Neural crest cell (in vitro differentiated cells): ENCODE data around the gene ALOX12. TPM values are rescaled to one million over a fixed set of nuclear protein-coding genes. Genes with fewer than 3 reads are reported as not detected.
"Not testable (repeated sequence)": the region's sequence is repeated elsewhere in the genome, so short reads cannot be mapped to it uniquely, and the experiment has no call there.

Experiments used
- DNase-seq: peaks from one replicate; pipeline ENCODE4 v3.0.0; 2021; ENCODE audit warnings: low read depth, mixed read lengths, low spot score
- H3K27ac Mint-ChIP-seq: one replicate; pipeline ENCODE4 v1.8.0; 2021; ENCODE audit warnings: mild to moderate bottlenecking, mixed read lengths; ENCODE audit not compliant: unreplicated experiment
- H3K27me3 Mint-ChIP-seq: 2 replicates; pipeline ENCODE4 v1.8.0; 2021; ENCODE audit warnings: low read depth, mild to moderate bottlenecking, mixed read lengths
- H3K36me3 Mint-ChIP-seq: 2 replicates; pipeline ENCODE4 v1.8.0; 2021; ENCODE audit warnings: low read depth, mild to moderate bottlenecking, mixed read lengths
- H3K4me1 Mint-ChIP-seq: 2 replicates; pipeline ENCODE4 v1.8.0; 2021; ENCODE audit warnings: mixed read lengths
- H3K4me3 Mint-ChIP-seq: one replicate; pipeline ENCODE4 v1.8.0; 2021; ENCODE audit warnings: mild to moderate bottlenecking, mixed read lengths
- H3K9me3 Mint-ChIP-seq: 2 replicates; pipeline ENCODE4 v1.8.0; 2021; ENCODE audit warnings: mixed read lengths
- CTCF ChIP-seq: fragments of 200-600 bp; sonication (generic); conservative IDR thresholded peaks from 2 replicates; pipeline ENCODE4 v1.5.0; 2021; ENCODE audit warnings: antibody characterized with exemption, mild to moderate bottlenecking
- long read RNA-seq: library from polyadenylated mRNA; unstranded; transcript quantifications from one replicate; pipeline ENCODE4 v2.0.0, GENCODE V29; 2020
- total RNA-seq: library from RNA; stranded (reverse); gene quantifications from 2 replicates; pipeline ENCODE4 v1.2.1, GENCODE V29; 2021

ALOX12 gene
- total RNA-seq = 0.16 TPM in 1 of 2 replicates, not detected in the other
- long read RNA-seq = 0 reads

DNA sequence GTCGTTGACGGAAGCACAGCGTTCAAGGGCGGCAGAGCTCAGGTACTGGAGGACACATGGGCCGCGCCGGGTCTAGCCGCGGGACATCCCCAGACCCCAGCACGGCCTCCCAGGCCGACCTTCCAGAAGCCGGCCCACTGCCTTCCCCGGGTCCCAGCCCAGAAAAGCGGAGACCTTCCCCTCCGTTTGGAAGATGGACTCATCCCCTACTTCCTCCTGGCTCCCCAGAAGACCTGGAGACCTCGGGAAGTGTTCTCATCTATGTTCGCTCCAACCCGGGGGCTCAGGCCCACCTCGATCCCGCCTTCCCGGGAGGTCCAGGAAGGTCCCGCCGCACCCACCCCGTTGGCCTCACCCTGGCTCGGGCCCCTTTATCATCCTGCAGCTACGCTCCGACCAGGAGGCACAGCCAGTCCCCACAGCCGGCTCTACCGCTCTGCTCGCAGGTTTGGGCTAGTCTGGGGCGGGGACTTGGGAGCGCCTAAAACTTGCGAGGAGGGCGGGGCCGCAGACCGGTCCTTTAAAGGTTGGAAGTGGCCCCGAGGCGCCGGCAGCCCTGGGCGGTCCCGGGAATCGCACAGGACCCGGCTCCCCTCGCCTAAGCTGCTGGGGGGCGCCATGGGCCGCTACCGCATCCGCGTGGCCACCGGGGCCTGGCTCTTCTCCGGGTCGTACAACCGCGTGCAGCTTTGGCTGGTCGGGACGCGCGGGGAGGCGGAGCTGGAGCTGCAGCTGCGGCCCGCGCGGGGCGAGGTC, at the start of gene ALOX12:
Gene ALOX12, plus strand, starts transcription at position 550 of the 756 bp plus-strand sequence. Its CDS starts 69 bp downstream, at position 619.
- no peak within 1 kb of the TSS for H3K27ac Mint-ChIP-seq
- peaks cover 5% of the 10 kb centered on the region for H3K4me1 Mint-ChIP-seq
- DNase-seq = no peak
- H3K27me3 Mint-ChIP-seq = peaks cover 22% of the 10 kb centered on the region
- no peak for TF ChIP-seq CTCF
- no peak within 1 kb of the TSS for H3K4me3 Mint-ChIP-seq
- no peaks in the 10 kb centered on the region for H3K9me3 Mint-ChIP-seq
- peaks cover 13% of the 10 kb centered on the region for H3K36me3 Mint-ChIP-seq

- TF ChIP-seq CTCF = no peak
- no peaks in the 10 kb centered on the region for H3K27me3 Mint-ChIP-seq
- peaks cover 7% of the 10 kb centered on the region for H3K4me1 Mint-ChIP-seq
- no peak overlapping the region for H3K4me3 Mint-ChIP-seq
- no peak for DNase-seq
- no peak overlapping the region for H3K27ac Mint-ChIP-seq
- no peaks in the 10 kb centered on the region for H3K36me3 Mint-ChIP-seq
- H3K9me3 Mint-ChIP-seq = no peaks in the 10 kb centered on the region
Observed at GRCh38 chr17:6947745-6948144, 48.1 kb upstream of the ALOX12 start.

DNA sequence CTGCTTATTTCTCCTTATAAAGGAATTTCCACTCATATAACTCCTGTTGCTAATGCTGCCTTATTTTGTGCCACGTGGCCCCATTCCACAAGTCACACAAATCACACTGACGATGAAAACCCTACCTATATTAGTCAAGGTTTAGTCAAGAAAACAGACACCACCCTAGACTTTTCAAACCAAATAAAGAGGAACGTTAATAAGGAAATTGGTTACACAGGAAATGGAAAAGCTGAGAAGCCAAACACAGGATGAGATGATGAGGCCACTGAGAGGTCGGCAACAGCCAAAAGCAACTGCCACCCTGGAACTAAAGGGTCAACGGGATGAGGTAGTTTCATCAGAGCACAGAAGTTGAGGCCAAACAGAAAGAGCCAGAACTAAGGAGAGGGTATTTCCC, 47.3 kb upstream of the ALOX12 start:
- Mint-ChIP-seq H3K27ac (no peak overlapping the region), H3K36me3 (no peaks in the 10 kb centered on the region), H3K9me3 (no peaks in the 10 kb centered on the region), H3K4me1 (peaks cover 7% of the 10 kb centered on the region), H3K27me3 (no peaks in the 10 kb centered on the region), H3K4me3 (no peak overlapping the region)
- no peak for DNase-seq
- TF ChIP-seq CTCF = no peak

DNA sequence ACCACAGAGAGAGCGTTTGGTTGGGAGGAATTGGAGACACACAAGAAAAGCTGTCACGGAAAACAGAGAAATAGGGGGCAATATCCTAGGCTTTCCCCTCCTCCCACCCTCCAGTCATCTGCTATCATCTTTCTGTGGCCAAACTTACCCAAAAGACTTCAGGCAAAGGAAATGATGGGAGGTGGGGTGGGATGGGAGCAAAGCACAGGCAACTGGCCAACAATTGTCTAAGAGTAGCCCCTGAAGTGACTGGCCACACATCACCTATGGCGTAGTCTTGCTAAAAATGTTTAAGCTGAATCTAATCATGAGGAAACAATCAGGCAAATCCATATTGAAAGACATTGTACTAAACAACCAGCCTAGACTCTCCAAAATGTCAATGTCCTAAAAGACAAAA, 46.9 kb upstream of the ALOX12 start:
- H3K27me3 Mint-ChIP-seq = no peaks in the 10 kb centered on the region
- no peak overlapping the region for H3K4me3 Mint-ChIP-seq
- H3K4me1 Mint-ChIP-seq = peaks cover 7% of the 10 kb centered on the region
- H3K27ac Mint-ChIP-seq = no peak overlapping the region
- H3K9me3 Mint-ChIP-seq = no peaks in the 10 kb centered on the region
- TF ChIP-seq CTCF = no peak
- DNase-seq = no peak
- no peaks in the 10 kb centered on the region for H3K36me3 Mint-ChIP-seq

DNA sequence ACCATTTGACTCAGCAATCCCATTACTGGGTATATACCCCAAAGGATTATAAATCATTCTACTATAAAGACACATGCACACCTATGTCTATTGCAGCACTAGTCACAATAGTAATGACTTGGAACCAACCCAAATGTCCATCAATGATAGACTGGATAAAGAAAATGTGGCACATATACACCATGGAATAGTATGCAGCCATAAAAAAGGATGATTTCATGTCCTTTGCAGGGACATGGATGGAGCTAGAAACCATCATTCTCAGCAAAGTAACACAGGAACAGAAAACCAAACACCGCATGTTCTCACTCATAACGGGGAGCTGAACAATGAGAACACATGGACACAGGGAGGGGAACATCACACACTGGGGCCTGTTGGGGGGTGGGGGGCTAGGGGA, 44.9 kb upstream of the ALOX12 start:
- H3K9me3 Mint-ChIP-seq, H3K27me3 Mint-ChIP-seq, H3K4me1 Mint-ChIP-seq, H3K36me3 Mint-ChIP-seq, H3K27ac Mint-ChIP-seq, DNase-seq, H3K4me3 Mint-ChIP-seq: not testable (repeated sequence)

DNA sequence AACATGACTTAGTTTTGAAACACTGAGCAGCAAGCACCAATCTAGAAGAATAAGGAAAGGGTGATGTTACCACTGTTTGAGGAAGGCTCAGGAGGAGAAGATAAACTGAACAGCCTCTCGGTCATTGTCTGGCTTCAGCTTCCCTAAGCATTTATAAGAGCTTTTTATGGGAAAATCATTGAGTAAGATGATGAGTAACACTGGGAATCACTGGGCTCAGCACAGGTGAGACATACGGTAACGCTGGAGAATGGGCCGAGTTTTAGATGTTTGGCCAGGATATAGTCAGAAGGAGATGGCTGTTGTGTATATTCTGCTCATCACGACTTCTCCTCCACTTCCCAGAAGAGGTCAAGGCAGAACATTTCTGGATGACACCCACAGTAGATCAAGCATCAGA, 42.2 kb upstream of the ALOX12 start:
- peaks cover 4% of the 10 kb centered on the region for H3K4me1 Mint-ChIP-seq
- TF ChIP-seq CTCF = no peak

More for the DNA sequence above, 42.2 kb upstream of the ALOX12 start:
- Mint-ChIP-seq H3K27ac (no peak overlapping the region), H3K27me3 (no peaks in the 10 kb centered on the region), H3K36me3 (no peaks in the 10 kb centered on the region), H3K9me3 (peaks cover 4% of the 10 kb centered on the region), H3K4me3 (no peak overlapping the region)
- no peak for DNase-seq
